CD4-positive, alpha-beta T cell (primary cell): ENCODE measurements around the gene ZC3H18. TPM values are rescaled to one million over a fixed set of nuclear protein-coding genes. Genes with fewer than 3 reads are reported as not detected.

Source experiments
- ATAC-seq: fragments of 200-7000 bp; cut with Tn5 transposase; one replicate; pipeline ENCODE4 v1.10.0; 2022; ENCODE audit warnings: mild to moderate bottlenecking; ENCODE audit not compliant: poor library complexity
- CTCF ChIA-PET: fragments of 350-600 bp; sonication (Branson Sonifier 250); formaldehyde crosslinking; loops from one replicate; lab custom pipeline; 2021; ENCODE audit warnings: antibody characterized with exemption, inconsistent platforms; lab: Charles Lee
- POLR2A ChIA-PET: fragments of 350-600 bp; sonication (Branson Sonifier 250); formaldehyde crosslinking; loops from one replicate; lab custom pipeline; 2021; ENCODE audit warnings: antibody characterized with exemption, inconsistent platforms; lab: Charles Lee
- DNase-seq, 14 experiments: peaks; one replicate each; pipeline ENCODE4 v3.0.0-alpha.2; 2013 to 2020; ENCODE audit warnings: mixed read lengths in 2 of 14
- H3K27ac ChIP-seq, 2 donors: one replicate each; pipeline versions ENCODE4 v1.5.1 to v1.7.0; 2013; ENCODE audit warnings: low read length in 2 of 2, low read depth in 1 of 2, mild to moderate bottlenecking in 1 of 2
- H3K27me3 ChIP-seq, 2 experiments: 1 replicate in 1 of 2; 2 replicates in 1 of 2; pipeline versions ENCODE4 v1.6.1 to v1.7.0; 2013; ENCODE audit warnings: low read length in 2 of 2, control low read depth in 1 of 2, mild to moderate bottlenecking in 1 of 2, moderate library complexity in 1 of 2; ENCODE audit not compliant: insufficient read depth in 2 of 2, control insufficient read depth in 1 of 2
- H3K36me3 ChIP-seq: one replicate; pipeline ENCODE4 v1.6.1; 2013; ENCODE audit warnings: low read length, control low read depth; ENCODE audit not compliant: insufficient read depth
- H3K4me1 ChIP-seq: one replicate; pipeline ENCODE4 v1.6.1; 2013; ENCODE audit warnings: low read length, control low read depth; ENCODE audit not compliant: insufficient read depth
- H3K4me3 ChIP-seq: one replicate; pipeline ENCODE4 v1.5.1; 2013; ENCODE audit warnings: mild to moderate bottlenecking, low read length, moderate library complexity
- H3K9me3 ChIP-seq, 2 experiments: 1 replicate in 1 of 2; 2 replicates in 1 of 2; pipeline versions ENCODE4 v1.6.1 to v1.7.0; 2013; ENCODE audit warnings: low read length in 2 of 2, mild to moderate bottlenecking in 2 of 2, control low read depth in 1 of 2, moderate library complexity in 1 of 2; ENCODE audit not compliant: control insufficient read depth in 1 of 2, insufficient read depth in 1 of 2
- H3K27ac Mint-ChIP-seq: one replicate; pipeline ENCODE4 v1.8.0; 2020; ENCODE audit warnings: mixed read lengths
- H3K27me3 Mint-ChIP-seq: one replicate; pipeline ENCODE4 v1.8.0; 2021; ENCODE audit warnings: mixed read lengths
- H3K36me3 Mint-ChIP-seq: one replicate; pipeline ENCODE4 v1.8.0; 2021; ENCODE audit warnings: low read depth, mixed read lengths
- H3K4me1 Mint-ChIP-seq: one replicate; pipeline ENCODE4 v1.8.0; 2021; ENCODE audit warnings: low read depth, mixed read lengths
- H3K4me3 Mint-ChIP-seq: one replicate; pipeline ENCODE4 v1.8.0; 2020; ENCODE audit warnings: mild to moderate bottlenecking, mixed read lengths
- H3K9me3 Mint-ChIP-seq: one replicate; pipeline ENCODE4 v1.8.0; 2020; ENCODE audit warnings: mixed read lengths
- CTCF ChIP-seq: fragments of 200-600 bp; IDR thresholded peaks from one replicate; pipeline ENCODE4 v1.8.0; 2022; ENCODE audit warnings: antibody characterized with exemption, mild to moderate bottlenecking
- intact Hi-C, 2 experiments: fragments of 100-400 bp; cut with DNase I in 1 of 2; cut with micrococcal nuclease in 1 of 2; formaldehyde crosslinking; loops; one replicate each; pipeline versions ENCODE4 v1.15.1 to v1.9.0; 2023 to 2025; cut with DNase I, micrococcal nuclease
- total RNA-seq, 174 experiments: library from RNA in 2 of 174; stranded (reverse) in 2 of 174; gene quantifications; one replicate each; pipeline ENCODE4 v1.2.3 and lab custom pipeline; 2021 to 2026

Gene ZC3H18
- total RNA-seq, 2 experiments from 2014 or later, result 92.6 to 93.7 TPM

GRCh38 chr16:88523309-88524161 is 46.7 kb upstream of the ZC3H18 start:
- ChIA-PET CTCF (no interaction called here), POLR2A (no interaction called here)
- intact Hi-C loops, result no loop called here

GRCh38 chr16:88524274-88524972 is 45.8 kb upstream of the ZC3H18 start:
- no peaks in the 10 kb centered on the region for H3K9me3 ChIP-seq
- ChIA-PET CTCF (no interaction called here), POLR2A (no interaction called here)
- no peak for ATAC-seq
- peaks cover 10% of the 10 kb centered on the region for H3K4me1 ChIP-seq
- no peak overlapping the region for H3K27ac ChIP-seq
- Mint-ChIP-seq H3K9me3 (no peaks in the 10 kb centered on the region), H3K27ac (peak overlapping the region; percentile 36), H3K4me3 (no peak overlapping the region), H3K4me1 (peaks cover 6% of the 10 kb centered on the region), H3K27me3 (no peaks in the 10 kb centered on the region), H3K36me3 (no peaks in the 10 kb centered on the region)
- intact Hi-C loops, result no loop called here
- no peak overlapping the region for H3K4me3 ChIP-seq
- H3K27me3 ChIP-seq, result no peaks in the 10 kb centered on the region
- TF ChIP-seq CTCF, result no peak
- DNase-seq, result no peak
- H3K36me3 ChIP-seq, result peaks cover 3% of the 10 kb centered on the region

More at GRCh38 chr16:88523309-88524161, 46.7 kb upstream of the ZC3H18 start:
- Histone ChIP-seq H3K4me3 (no peak overlapping the region), H3K36me3 (peaks cover 3% of the 10 kb centered on the region), H3K4me1 (peaks cover 10% of the 10 kb centered on the region), H3K27me3 (no peaks in the 10 kb centered on the region), H3K27ac (no peak overlapping the region), H3K9me3 (no peaks in the 10 kb centered on the region)
- DNase-seq (no peak), ATAC-seq (no peak)
- Mint-ChIP-seq H3K27me3 (no peaks in the 10 kb centered on the region), H3K9me3 (no peaks in the 10 kb centered on the region), H3K4me1 (peaks cover 6% of the 10 kb centered on the region), H3K36me3 (no peaks in the 10 kb centered on the region), H3K27ac (no peak overlapping the region), H3K4me3 (no peak overlapping the region)
- TF ChIP-seq CTCF, result no peak

- no peak overlapping the region for H3K27ac ChIP-seq
- H3K4me3 ChIP-seq, result no peak overlapping the region
- H3K27me3 Mint-ChIP-seq, result no peaks in the 10 kb centered on the region
- H3K4me1 ChIP-seq, result peaks cover 10% of the 10 kb centered on the region
- peak overlapping the region; percentile 55 for H3K27ac Mint-ChIP-seq
- no peaks in the 10 kb centered on the region for H3K9me3 ChIP-seq
- TF ChIP-seq CTCF, result no peak
- peaks cover 6% of the 10 kb centered on the region for H3K4me1 Mint-ChIP-seq
- peak; percentile 20 for ATAC-seq
- ChIA-PET CTCF (no interaction called here), POLR2A (no interaction called here)
- H3K36me3 Mint-ChIP-seq, result no peaks in the 10 kb centered on the region
- no peak overlapping the region for H3K4me3 Mint-ChIP-seq
- no peaks in the 10 kb centered on the region for H3K9me3 Mint-ChIP-seq
- intact Hi-C loops, result no loop called here
- H3K27me3 ChIP-seq, result no peaks in the 10 kb centered on the region
- DNase-seq, result peak in 1 of 14 experiments; percentile 15
- peaks cover 3% of the 10 kb centered on the region for H3K36me3 ChIP-seq
Observed at GRCh38 chr16:88524973-88525662, 45.1 kb upstream of the ZC3H18 start.
